SU-DHL-6 (cell line): ENCODE data around the gene RELN.

ENCODE experiments used
- H2AFZ ChIP-seq: fragments of 200-600 bp; sonication (generic); 2 replicates; pipeline ENCODE4 v1.6.1; 2014; ENCODE audit warnings: low read depth, mild to moderate bottlenecking, moderate library complexity, mixed read lengths, antibody characterized with exemption, low read length; ENCODE audit not compliant: severe bottlenecking
- H3F3A ChIP-seq: fragments of 200-600 bp; shearing (Covaris generic); 2 replicates; pipeline ENCODE4 v1.6.0; 2016; ENCODE audit warnings: antibody characterized with exemption, mild to moderate bottlenecking; ENCODE audit not compliant: insufficient read depth
- H3K27ac ChIP-seq: fragments of 200-600 bp; sonication (generic); 2 replicates; pipeline ENCODE4 v1.5.1; 2016; ENCODE audit warnings: low read depth, mild to moderate bottlenecking, low read length, moderate library complexity, mixed read lengths
- H3K27me3 ChIP-seq: fragments of 200-600 bp; sonication (generic), shearing (Covaris generic); 2 replicates; pipeline ENCODE4 v1.6.0; 2014; ENCODE audit warnings: mild to moderate bottlenecking, low read length
- H3K36me3 ChIP-seq: fragments of 200-600 bp; sonication (generic); 2 replicates; pipeline ENCODE4 v1.6.1; 2014; ENCODE audit warnings: mild to moderate bottlenecking, low read length, mixed read lengths
- H3K4me2 ChIP-seq: fragments of 300-600, 200-600 bp; shearing (Covaris generic), sonication (generic); 2 replicates; pipeline ENCODE4 v1.6.0; 2014; ENCODE audit warnings: low read length, low read depth, mild to moderate bottlenecking; ENCODE audit not compliant: poor library complexity, severe bottlenecking
- H3K4me3 ChIP-seq: fragments of 200-600 bp; sonication (generic); 2 replicates; pipeline ENCODE4 v1.5.1; 2014; ENCODE audit warnings: antibody characterized with exemption, low read length, mild to moderate bottlenecking, mixed read lengths; ENCODE audit not compliant: insufficient read depth, poor library complexity, severe bottlenecking
- H3K79me2 ChIP-seq: fragments of 200-600 bp; sonication (generic); 2 replicates; pipeline ENCODE4 v1.6.1; 2014; ENCODE audit warnings: mild to moderate bottlenecking, low read length, moderate library complexity; ENCODE audit not compliant: insufficient read depth
- H3K9ac ChIP-seq: fragments of 200-600 bp; sonication (generic); 2 replicates; pipeline ENCODE4 v1.7.0; 2014; ENCODE audit warnings: mild to moderate bottlenecking, low read length
- H3K9me2 ChIP-seq: fragments of 200-600 bp; sonication (generic); replicated peaks from 2 replicates; pipeline ENCODE4 v1.6.1; 2014; ENCODE audit warnings: low read length; ENCODE audit not compliant: insufficient read depth
- H3K9me3 ChIP-seq: fragments of 200-600 bp; sonication (generic); 2 replicates; pipeline ENCODE4 v1.6.1; 2014; ENCODE audit warnings: low read length, mixed read lengths; ENCODE audit not compliant: insufficient read depth
- H4K20me1 ChIP-seq: fragments of 200-600 bp; sonication (generic); 2 replicates; pipeline ENCODE4 v1.6.1; 2014; ENCODE audit warnings: low read depth, mild to moderate bottlenecking, antibody characterized with exemption, low read length, moderate library complexity, mixed read lengths
- EZH2phosphoT487 ChIP-seq: fragments of 200-600 bp; sonication (generic), shearing (Covaris generic); conservative IDR thresholded peaks from 2 replicates; pipeline ENCODE4 v1.6.1; 2018; ENCODE audit warnings: mild to moderate bottlenecking, antibody characterized with exemption, low read length, moderate library complexity, mixed read lengths
- TF ChIP-seq, protein P1 (sequence below): fragments of 200-600 bp; sonication (generic); IDR thresholded peaks from one replicate; pipeline ENCODE4 v1.5.1; 2017; ENCODE audit warnings: antibody characterized with exemption, mild to moderate bottlenecking, low read length, moderate library complexity; ENCODE audit not compliant: insufficient read depth, poor library complexity, severe bottlenecking

The RELN gene

DNA sequence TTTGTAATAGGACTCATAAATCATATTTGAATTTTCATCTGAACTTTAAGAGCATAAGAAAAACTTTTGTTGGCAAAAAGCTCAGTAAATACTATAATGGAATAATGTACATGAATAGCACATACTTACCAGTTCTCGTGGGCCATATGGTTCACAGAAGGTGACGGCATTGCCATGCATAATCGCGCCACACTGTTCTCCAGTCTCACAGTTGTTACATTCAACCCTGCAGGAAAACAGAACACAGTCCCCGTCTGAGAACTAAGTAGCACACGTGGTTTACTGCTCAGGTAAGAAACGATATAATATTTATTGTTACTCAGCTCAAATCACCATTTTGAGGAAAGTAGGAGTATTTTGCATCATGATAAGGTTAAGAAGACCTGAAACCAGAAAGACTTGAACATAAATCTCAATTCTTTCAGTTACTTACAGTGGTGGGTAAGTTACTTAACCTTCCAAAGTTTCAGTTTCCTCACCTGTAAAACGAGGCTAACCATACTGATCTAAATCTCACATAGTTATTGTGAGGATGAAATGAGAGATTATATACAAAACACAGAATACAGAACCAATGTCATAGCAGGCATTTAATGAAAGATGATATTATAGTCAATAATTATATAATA lies 261.4 kb downstream of the RELN start:
- Histone ChIP-seq H3K36me3 (no peaks in the 10 kb centered on the region), H3K4me2 (no peak overlapping the region), H3K4me3 (no peak overlapping the region), H3K9me3 (no peaks in the 10 kb centered on the region), H3K27me3 (no peaks in the 10 kb centered on the region), H3F3A (no peaks in the 10 kb centered on the region), H3K9me2 (no peaks in the 10 kb centered on the region), H3K79me2 (no peaks in the 10 kb centered on the region), H4K20me1 (no peaks in the 10 kb centered on the region), H3K27ac (no peak overlapping the region), H2AFZ (no peak overlapping the region), H3K9ac (no peak overlapping the region)
- TF ChIP-seq EZH2phosphoT487, result no peak

DNA sequence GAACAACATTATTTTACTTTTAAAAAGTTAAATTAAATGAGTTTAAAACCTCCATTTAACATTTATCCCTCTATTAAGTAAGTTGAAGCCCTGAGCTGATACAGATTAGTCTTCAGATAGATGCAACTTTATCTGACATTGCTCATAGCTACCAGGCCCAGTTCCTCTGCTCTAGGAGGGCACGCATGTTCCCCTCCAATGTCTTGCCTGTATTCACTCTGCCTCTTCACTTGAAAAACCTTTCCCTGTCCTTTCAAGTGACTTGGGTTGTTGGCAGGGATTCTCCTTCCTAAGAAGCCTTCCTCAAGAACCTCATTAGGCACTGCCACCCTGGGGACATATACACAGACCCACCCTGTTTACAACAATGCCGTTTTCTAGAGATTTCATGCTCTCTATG lies 270.4 kb downstream of the RELN start:
- H3K4me3 ChIP-seq, result no peak overlapping the region
- TF ChIP-seq EZH2phosphoT487, result no peak
- TF ChIP-seq, protein P1, sequence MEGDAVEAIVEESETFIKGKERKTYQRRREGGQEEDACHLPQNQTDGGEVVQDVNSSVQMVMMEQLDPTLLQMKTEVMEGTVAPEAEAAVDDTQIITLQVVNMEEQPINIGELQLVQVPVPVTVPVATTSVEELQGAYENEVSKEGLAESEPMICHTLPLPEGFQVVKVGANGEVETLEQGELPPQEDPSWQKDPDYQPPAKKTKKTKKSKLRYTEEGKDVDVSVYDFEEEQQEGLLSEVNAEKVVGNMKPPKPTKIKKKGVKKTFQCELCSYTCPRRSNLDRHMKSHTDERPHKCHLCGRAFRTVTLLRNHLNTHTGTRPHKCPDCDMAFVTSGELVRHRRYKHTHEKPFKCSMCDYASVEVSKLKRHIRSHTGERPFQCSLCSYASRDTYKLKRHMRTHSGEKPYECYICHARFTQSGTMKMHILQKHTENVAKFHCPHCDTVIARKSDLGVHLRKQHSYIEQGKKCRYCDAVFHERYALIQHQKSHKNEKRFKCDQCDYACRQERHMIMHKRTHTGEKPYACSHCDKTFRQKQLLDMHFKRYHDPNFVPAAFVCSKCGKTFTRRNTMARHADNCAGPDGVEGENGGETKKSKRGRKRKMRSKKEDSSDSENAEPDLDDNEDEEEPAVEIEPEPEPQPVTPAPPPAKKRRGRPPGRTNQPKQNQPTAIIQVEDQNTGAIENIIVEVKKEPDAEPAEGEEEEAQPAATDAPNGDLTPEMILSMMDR, result no peak
- no peaks in the 10 kb centered on the region for H3K27me3 ChIP-seq
- H3K9ac ChIP-seq, result no peak overlapping the region
- H3K36me3 ChIP-seq, result no peaks in the 10 kb centered on the region
- H3K79me2 ChIP-seq, result no peaks in the 10 kb centered on the region
- H4K20me1 ChIP-seq, result no peaks in the 10 kb centered on the region
- H3K27ac ChIP-seq, result no peak overlapping the region
- no peaks in the 10 kb centered on the region for H3K9me3 ChIP-seq
- H3K9me2 ChIP-seq, result no peaks in the 10 kb centered on the region
- H3K4me2 ChIP-seq, result no peak overlapping the region
- H3F3A ChIP-seq, result no peaks in the 10 kb centered on the region
- H2AFZ ChIP-seq, result no peak overlapping the region

DNA sequence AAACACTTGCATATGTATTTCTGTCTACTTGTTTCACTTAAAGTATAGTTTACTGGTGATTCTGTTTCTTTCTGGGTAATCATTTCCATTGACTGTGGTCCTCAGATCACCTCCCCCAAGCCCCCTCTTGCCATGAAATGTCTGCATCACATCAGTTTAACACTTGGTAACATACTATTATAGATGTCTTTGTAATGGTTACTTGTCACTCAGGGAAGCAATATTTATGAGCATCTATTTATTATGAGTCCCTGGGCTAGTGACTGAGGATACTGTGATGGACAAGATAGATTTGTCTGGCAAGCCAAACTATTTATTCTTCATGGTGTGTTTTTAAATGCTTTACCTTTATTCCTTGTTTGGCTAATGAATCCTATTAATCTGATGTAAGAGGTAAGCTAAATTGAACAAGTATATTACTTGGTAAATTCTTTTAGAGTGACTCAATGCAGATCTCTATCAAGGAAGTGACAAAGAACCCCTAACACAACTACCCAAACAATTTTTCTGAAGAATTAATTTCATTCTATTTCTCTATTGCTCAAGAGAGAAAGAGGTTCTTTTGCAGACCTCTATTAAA lies 270.9 kb downstream of the RELN start:
- H3K27ac ChIP-seq, result no peak overlapping the region
- no peak overlapping the region for H2AFZ ChIP-seq
- no peak overlapping the region for H3K4me3 ChIP-seq
- TF ChIP-seq, protein P1, result no peak
- TF ChIP-seq EZH2phosphoT487, result no peak
- no peak overlapping the region for H3K9ac ChIP-seq
- H3K9me2 ChIP-seq, result no peaks in the 10 kb centered on the region
- no peaks in the 10 kb centered on the region for H3K27me3 ChIP-seq
- no peaks in the 10 kb centered on the region for H3K36me3 ChIP-seq
- H3K4me2 ChIP-seq, result no peak overlapping the region
- H3F3A ChIP-seq, result no peaks in the 10 kb centered on the region
- H3K79me2 ChIP-seq, result no peaks in the 10 kb centered on the region
- no peaks in the 10 kb centered on the region for H4K20me1 ChIP-seq
- H3K9me3 ChIP-seq, result no peaks in the 10 kb centered on the region

DNA sequence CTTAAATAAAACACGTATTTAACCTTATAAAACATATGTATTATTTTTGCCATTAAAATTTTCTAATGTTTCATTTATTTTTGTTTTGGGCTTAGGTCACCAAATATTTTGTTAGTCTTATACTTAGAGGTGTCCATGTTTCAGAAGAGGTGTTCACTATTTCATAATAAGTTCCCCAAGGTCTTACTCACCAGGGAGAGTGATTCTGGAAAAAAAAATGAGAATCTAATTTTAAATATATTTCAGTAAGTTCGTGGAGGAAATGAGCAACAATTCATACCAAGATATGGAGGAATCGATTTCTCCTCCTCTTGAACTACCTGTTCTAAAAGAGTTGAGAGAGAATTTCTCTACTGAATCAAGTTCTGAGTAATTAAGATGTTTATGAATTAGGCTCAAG lies 271.9 kb downstream of the RELN start:
- Histone ChIP-seq H3K36me3 (no peaks in the 10 kb centered on the region), H3K9ac (no peak overlapping the region), H3K4me2 (no peak overlapping the region)

More for the DNA sequence above, 271.9 kb downstream of the RELN start:
- no peaks in the 10 kb centered on the region for H3K9me2 ChIP-seq
- TF ChIP-seq, protein P1, result no peak
- no peak for TF ChIP-seq EZH2phosphoT487
- no peak overlapping the region for H3K27ac ChIP-seq
- no peaks in the 10 kb centered on the region for H4K20me1 ChIP-seq
- H3K9me3 ChIP-seq, result no peaks in the 10 kb centered on the region
- no peak overlapping the region for H2AFZ ChIP-seq
- H3K4me3 ChIP-seq, result no peak overlapping the region
- no peaks in the 10 kb centered on the region for H3F3A ChIP-seq
- H3K27me3 ChIP-seq, result no peaks in the 10 kb centered on the region
- H3K79me2 ChIP-seq, result no peaks in the 10 kb centered on the region
